ENCODE measurements around the gene COPS7A. TPM values are rescaled to one million over a fixed set of nuclear protein-coding genes. Genes with fewer than 3 reads are reported as not detected.

The COPS7A gene
- total and polyA plus RNA-seq, 9 of the 15 experiments (the other 6 are each of a cell fraction or from before 2014, with no cell fraction given), result 12.7 to 36.0 (median 24.3) TPM

GRCh38 chr12:6778574-6779550 lies 55.0 kb downstream of the COPS7A start (continued):
- TF ChIP-seq VEZF1 (CRISPR knock-in tag; IDR thresholded peaks at IDR 0.05), result peak; percentile 72; the same call in 1 of the 2 replicates
- TF ChIP-seq CBX8 (IDR thresholded peaks at IDR 0.05; ENCODE audit: borderline replicate concordance, extremely low read depth, low read depth, low read length, poor library complexity, severe bottlenecking), result no peak
- TF ChIP-seq PHF20 (IDR thresholded peaks at IDR 0.05; ENCODE audit: partially characterized antibody), result no peak
- no peak for TF ChIP-seq ZNF586 (CRISPR knock-in tag; conservative IDR thresholded peaks at IDR 0.05)
- no peak for TF ChIP-seq PYGO2 (tag; IDR thresholded peaks at IDR 0.05)
- TF ChIP-seq PCBP1 (IDR thresholded peaks at IDR 0.05; ENCODE audit: low read depth, low read length, poor library complexity, severe bottlenecking), result no peak
- TF ChIP-seq CEBPG (CRISPR knock-in tag; IDR thresholded peaks at IDR 0.05), result no peak
- no peak for TF ChIP-seq CEBPG (tag; conservative IDR thresholded peaks at IDR 0.05 in 1 of 2, IDR thresholded peaks at IDR 0.05 in 1 of 2)
- no peak for TF ChIP-seq ZNF444 (CRISPR knock-in tag; IDR thresholded peaks at IDR 0.05)
- TF ChIP-seq BRF1 (IDR thresholded peaks at IDR 0.05; ENCODE audit: borderline replicate concordance, extremely low read depth, insufficient read length), result no peak
- TF ChIP-seq E2F5 (CRISPR knock-in tag; IDR thresholded peaks at IDR 0.05), result no peak
- TF ChIP-seq BHLHE40 (IDR thresholded peaks at IDR 0.05; ENCODE audit: low read length), result peak; percentile 92
- no peak for TF ChIP-seq ERF (CRISPR knock-in tag; IDR thresholded peaks at IDR 0.05)
- peak; percentile 55 for TF ChIP-seq ZFX (CRISPR knock-in tag; IDR thresholded peaks at IDR 0.05)
- no peak for TF ChIP-seq ZNF764 (CRISPR knock-in tag; IDR thresholded peaks at IDR 0.05; ENCODE audit: low read depth)
- peak; percentile 93 to 97 for TF ChIP-seq RAD21 (CRISPR knock-in tag; conservative IDR thresholded peaks at IDR 0.05 in 1 of 2, IDR thresholded peaks at IDR 0.05 in 1 of 2)
- no peak for TF ChIP-seq TFAM (CRISPR knock-in tag; conservative IDR thresholded peaks at IDR 0.05)
- no peak for TF ChIP-seq ELF2 (CRISPR knock-in tag; IDR thresholded peaks at IDR 0.05)
- no peak for TF ChIP-seq FOXJ3 (CRISPR knock-in tag; IDR thresholded peaks at IDR 0.05)
- no peak for TF ChIP-seq MCM7 (IDR thresholded peaks at IDR 0.05)
- 0 out of 2 replicates have a peak, but pooled peaks have one; percentile 22 for TF ChIP-seq NFRKB (IDR thresholded peaks at IDR 0.05; ENCODE audit: low read depth)
- no peak for TF ChIP-seq TCFL5 (CRISPR knock-in tag; conservative IDR thresholded peaks at IDR 0.05)
- peak; percentile 51 to 60; a peak in 3 of 4 replicates for TF ChIP-seq ARNT (IDR thresholded peaks at IDR 0.05)
- TF ChIP-seq TCF7L2 (IDR thresholded peaks at IDR 0.05; ENCODE audit: low read depth, low read length), result no peak
- no peak for TF ChIP-seq ZBTB9 (CRISPR knock-in tag; IDR thresholded peaks at IDR 0.05)

Data from K562 (cell line).